ENCODE measurements around the gene BIRC2. TPM values are rescaled to one million over a fixed set of nuclear protein-coding genes. Genes with fewer than 3 reads are reported as not detected.

Gene BIRC2
- total RNA-seq, 4 donors from 2014 or later, result 25.6 to 40.3 (median 33.5) TPM

DNA sequence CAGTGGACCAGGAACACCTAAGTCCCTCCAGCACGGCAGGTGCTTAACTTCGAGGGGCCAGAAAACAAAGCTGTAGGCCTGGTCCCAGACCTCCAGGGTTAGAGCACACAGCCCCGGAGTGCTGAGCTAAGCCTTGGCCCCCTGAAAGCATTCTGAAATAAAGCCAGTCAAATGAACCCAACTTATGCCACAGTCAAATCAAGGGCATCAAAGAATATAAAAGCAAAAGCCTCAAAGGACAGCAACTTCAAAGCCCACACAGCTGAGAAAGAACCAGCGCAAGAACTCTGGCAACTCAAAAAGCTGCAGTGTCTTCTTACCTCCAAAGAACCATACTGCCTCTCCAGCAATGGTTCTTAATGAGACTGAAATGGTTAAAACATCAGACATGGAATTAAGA lies 66.5 kb downstream of the BIRC2 start:
- Histone ChIP-seq H3K4me3 (no peak overlapping the region), H3K27ac (replicated peaks in 1 of 4) (no peak overlapping the region), H3K9me3 (peaks cover 0 to 11% (median 3%) of the 10 kb centered on the region in 4 donors), H3K36me3 (no peaks in the 10 kb centered on the region), H3K27me3 (no peaks in the 10 kb centered on the region), H3K4me1 (peaks cover 3 to 21% (median 7%) of the 10 kb centered on the region in 4 donors)
- WGBS, result 96% methylated on average over 4 of the region's 4 CpGs
- intact Hi-C loops (cut with DNase I), result no loop called here
- TF ChIP-seq POLR2AphosphoS5 (IDR thresholded peaks at IDR 0.05), result no peak
- no peak for TF ChIP-seq EP300 (IDR thresholded peaks at IDR 0.05)
- TF ChIP-seq, protein P1, sequence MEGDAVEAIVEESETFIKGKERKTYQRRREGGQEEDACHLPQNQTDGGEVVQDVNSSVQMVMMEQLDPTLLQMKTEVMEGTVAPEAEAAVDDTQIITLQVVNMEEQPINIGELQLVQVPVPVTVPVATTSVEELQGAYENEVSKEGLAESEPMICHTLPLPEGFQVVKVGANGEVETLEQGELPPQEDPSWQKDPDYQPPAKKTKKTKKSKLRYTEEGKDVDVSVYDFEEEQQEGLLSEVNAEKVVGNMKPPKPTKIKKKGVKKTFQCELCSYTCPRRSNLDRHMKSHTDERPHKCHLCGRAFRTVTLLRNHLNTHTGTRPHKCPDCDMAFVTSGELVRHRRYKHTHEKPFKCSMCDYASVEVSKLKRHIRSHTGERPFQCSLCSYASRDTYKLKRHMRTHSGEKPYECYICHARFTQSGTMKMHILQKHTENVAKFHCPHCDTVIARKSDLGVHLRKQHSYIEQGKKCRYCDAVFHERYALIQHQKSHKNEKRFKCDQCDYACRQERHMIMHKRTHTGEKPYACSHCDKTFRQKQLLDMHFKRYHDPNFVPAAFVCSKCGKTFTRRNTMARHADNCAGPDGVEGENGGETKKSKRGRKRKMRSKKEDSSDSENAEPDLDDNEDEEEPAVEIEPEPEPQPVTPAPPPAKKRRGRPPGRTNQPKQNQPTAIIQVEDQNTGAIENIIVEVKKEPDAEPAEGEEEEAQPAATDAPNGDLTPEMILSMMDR (IDR thresholded peaks at IDR 0.05), result no peak
- DNase-seq (ENCODE audit: extremely low spot score), result no peak

DNA sequence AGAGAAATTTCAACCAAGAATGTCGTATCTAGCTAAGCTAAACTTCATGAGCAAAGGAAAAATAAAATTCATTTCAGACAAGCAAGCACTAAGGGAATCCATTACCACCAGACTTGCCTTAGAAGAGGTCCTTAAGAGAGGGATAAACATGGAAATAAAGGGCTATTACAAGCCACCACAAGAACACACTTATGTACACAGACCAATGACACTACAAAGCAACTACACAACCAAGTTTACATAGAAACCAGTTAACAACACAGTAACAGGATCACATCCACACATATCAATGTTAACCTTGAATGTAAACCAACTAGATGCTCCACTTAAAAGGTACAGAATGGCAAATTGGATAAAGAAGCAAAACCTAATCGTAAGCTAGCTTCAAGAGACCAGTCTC lies 67.5 kb downstream of the BIRC2 start:
- Histone ChIP-seq H3K36me3 (no peaks in the 10 kb centered on the region), H3K4me3 (no peak overlapping the region), H3K9me3 (peaks cover 0 to 11% (median 3%) of the 10 kb centered on the region in 4 donors), H3K27me3 (no peaks in the 10 kb centered on the region), H3K27ac (replicated peaks in 1 of 4) (no peak overlapping the region), H3K4me1 (peaks cover 3 to 25% (median 7%) of the 10 kb centered on the region in 4 donors)
- TF ChIP-seq POLR2A (IDR thresholded peaks at IDR 0.05; ENCODE audit: low read depth), result no peak
- no peak for TF ChIP-seq POLR2AphosphoS5 (IDR thresholded peaks at IDR 0.05)
- TF ChIP-seq, protein P1 (IDR thresholded peaks at IDR 0.05), result no peak
- TF ChIP-seq EP300 (IDR thresholded peaks at IDR 0.05), result no peak
- intact Hi-C loops (cut with DNase I), result no loop called here
- 93% methylated on average over 2 of the region's 2 CpGs for WGBS
- no peak for DNase-seq (ENCODE audit: extremely low spot score)

GRCh38 chr11:102415304-102415916 lies 68.4 kb downstream of the BIRC2 start:
- TF ChIP-seq, protein P1 (IDR thresholded peaks at IDR 0.05), result no peak
- TF ChIP-seq POLR2AphosphoS5 (IDR thresholded peaks at IDR 0.05), result no peak
- TF ChIP-seq POLR2A (IDR thresholded peaks at IDR 0.05; ENCODE audit: low read depth), result no peak
- TF ChIP-seq EP300 (IDR thresholded peaks at IDR 0.05), result no peak
- intact Hi-C loops (cut with DNase I), result no loop called here
- peaks cover 0 to 11% (median 3%) of the 10 kb centered on the region in 4 donors for H3K9me3 ChIP-seq
- no peaks in the 10 kb centered on the region for H3K27me3 ChIP-seq
- 83% methylated on average over 1 of the region's 1 CpG for WGBS
- H3K4me3 ChIP-seq, result no peak overlapping the region
- H3K36me3 ChIP-seq, result no peaks in the 10 kb centered on the region
- H3K27ac ChIP-seq (replicated peaks in 1 of 4), result no peak overlapping the region
- DNase-seq (ENCODE audit: extremely low spot score), result no peak
- H3K4me1 ChIP-seq, result peaks cover 2 to 30% (median 8%) of the 10 kb centered on the region in 4 donors

GRCh38 chr11:102416976-102417375 lies 70.0 kb downstream of the BIRC2 start:
- H3K27me3 ChIP-seq, result no peaks in the 10 kb centered on the region
- TF ChIP-seq, protein P1 (IDR thresholded peaks at IDR 0.05), result no peak
- TF ChIP-seq POLR2A (IDR thresholded peaks at IDR 0.05; ENCODE audit: low read depth) (no peak), POLR2AphosphoS5 (IDR thresholded peaks at IDR 0.05) (no peak)
- 91% methylated on average over 2 of the region's 2 CpGs for WGBS

DNA sequence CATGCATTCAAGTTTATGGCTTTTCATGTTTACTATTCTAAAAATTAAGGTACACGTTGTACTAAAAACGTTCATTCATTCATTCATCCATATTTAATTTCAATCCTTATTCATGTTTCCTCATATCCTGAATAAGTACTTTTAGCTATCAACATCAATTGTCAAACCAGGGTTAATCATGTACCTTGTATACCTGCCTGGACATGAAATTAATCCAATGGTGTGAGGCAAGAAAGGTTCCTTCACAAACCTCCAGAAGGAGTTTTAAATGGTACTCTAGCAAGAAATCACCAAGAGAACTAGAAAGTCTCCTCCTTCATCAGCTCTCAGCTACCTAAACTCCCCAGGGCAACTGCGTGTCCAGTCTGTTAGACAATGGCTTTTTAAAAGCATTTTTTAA lies 72.2 kb downstream of the BIRC2 start:
- no peak for DNase-seq (ENCODE audit: extremely low spot score)
- intact Hi-C loops (cut with DNase I), result no loop called here

More at GRCh38 chr11:102416976-102417375, 70.0 kb downstream of the BIRC2 start:
- H3K27ac ChIP-seq (replicated peaks in 1 of 4), result no peak overlapping the region
- no peak for DNase-seq (ENCODE audit: extremely low spot score)
- no peaks in the 10 kb centered on the region for H3K36me3 ChIP-seq
- no peak overlapping the region for H3K4me3 ChIP-seq
- intact Hi-C loops (cut with DNase I), result no loop called here
- H3K9me3 ChIP-seq, result peaks cover 0 to 11% (median 3%) of the 10 kb centered on the region in 4 donors
- H3K4me1 ChIP-seq, result peaks cover 0 to 23% (median 10%) of the 10 kb centered on the region in 4 donors

More for the DNA sequence above, 72.2 kb downstream of the BIRC2 start:
- no peak overlapping the region for H3K4me3 ChIP-seq
- TF ChIP-seq POLR2AphosphoS5 (IDR thresholded peaks at IDR 0.05) (no peak), EP300 (IDR thresholded peaks at IDR 0.05) (no peak), POLR2A (IDR thresholded peaks at IDR 0.05; ENCODE audit: low read depth) (no peak)
- TF ChIP-seq, protein P1 (IDR thresholded peaks at IDR 0.05), result no peak
- H3K9me3 ChIP-seq, result peaks cover 0 to 11% (median 3%) of the 10 kb centered on the region in 4 donors
- no peak overlapping the region for H3K27ac ChIP-seq (replicated peaks in 1 of 4)
- H3K36me3 ChIP-seq, result no peaks in the 10 kb centered on the region
- H3K4me1 ChIP-seq, result peaks cover 0 to 38% (median 20%) of the 10 kb centered on the region in 4 donors
- WGBS, result 72% methylated on average over 3 of the region's 3 CpGs
- no peaks in the 10 kb centered on the region for H3K27me3 ChIP-seq
